A549 (cell line): ENCODE data around the gene DYSF. TPM values are rescaled to one million over a fixed set of nuclear protein-coding genes. Genes with fewer than 3 reads are reported as not detected.

ENCODE experiments used
- ATAC-seq, 2 experiments: fragments of 200-7000 bp in 1 of 2; fragments of >200 bp in 1 of 2; cut with Nextera tagmentation in 1 of 2; cut with Tn5 transposase in 1 of 2; 3 replicates each; pipeline versions ENCODE4 v1.8.0 to v1.9.1; 2018 to 2020; ENCODE audit warnings: mild to moderate bottlenecking in 1 of 2, moderate library complexity in 1 of 2
- CTCF ChIA-PET: fragments of 300-600 bp; sonication (Branson Sonifier 250); formaldehyde crosslinking; extraction: SDS; loops from one replicate; lab custom pipeline; 2021; ENCODE audit warnings: antibody characterized with exemption, inconsistent platforms; lab: Yijun Ruan, JAX
- POLR2A ChIA-PET: fragments of 350-600 bp; formaldehyde crosslinking; extraction: SDS; loops from one replicate; lab custom pipeline; 2021; ENCODE audit warnings: antibody characterized with exemption, inconsistent platforms; lab: Yijun Ruan, JAX
- DNase-seq, 2 experiments: peaks; one replicate each; pipeline versions ENCODE4 v3.0.0 to v3.0.0-alpha.2; 2011 to 2016; ENCODE audit warnings: low read depth in 1 of 2, low spot score in 1 of 2
- FAIRE-seq: peaks from 2 replicates; lab custom pipeline; 2011; peaks lifted over from hg19 to GRCh38; lab: Jason Lieb, UNC
- H3K27ac ChIP-seq, 2 experiments: fragments of >200 bp; sonication (Bioruptor Twin); formaldehyde crosslinking; 3 replicates each; pipeline ENCODE4 v1.5.1; 2016 to 2017
- H3K4me1 ChIP-seq: fragments of >200 bp; sonication (Bioruptor Twin); formaldehyde crosslinking; 3 replicates; pipeline ENCODE4 v1.6.1; 2016
- H3K4me2 ChIP-seq: fragments of >200 bp; sonication (Bioruptor Twin); formaldehyde crosslinking; 3 replicates; pipeline ENCODE4 v1.6.1; 2016
- H3K4me3 ChIP-seq: fragments of >200 bp; sonication (Bioruptor Twin); formaldehyde crosslinking; 3 replicates; pipeline ENCODE4 v1.5.1; 2016
- H3K9me3 ChIP-seq: fragments of >200 bp; sonication (Bioruptor Twin); formaldehyde crosslinking; 3 replicates; pipeline ENCODE4 v1.6.1; 2016
- BHLHE40 ChIP-seq: IDR thresholded peaks from 2 replicates; pipeline ENCODE4 v1.6.1; 2012; ENCODE audit warnings: low read depth, low read length, inconsistent platforms
- CBX8 ChIP-seq: fragments of 200-600 bp; sonication (generic); IDR thresholded peaks from 2 replicates; pipeline ENCODE4 v1.6.1; 2016
- CEBPB ChIP-seq, 2 experiments: fragments of >200 bp in 1 of 2; sonication (Bioruptor Twin) in 1 of 2; formaldehyde crosslinking in 1 of 2; IDR thresholded peaks; 2 replicates each; pipeline ENCODE4 v1.6.1; 2012 to 2016
- CHD4 ChIP-seq: fragments of 200-600 bp; sonication (generic); IDR thresholded peaks from 2 replicates; pipeline ENCODE4 v1.6.1; 2016; ENCODE audit warnings: antibody characterized with exemption, mild to moderate bottlenecking, borderline replicate concordance
- FOSB ChIP-seq: fragments of 250-450 bp; sonication (Bioruptor Pico); IDR thresholded peaks from 2 replicates; pipeline ENCODE4 v1.5.0; 2020; ENCODE audit warnings: mild to moderate bottlenecking, moderate library complexity
- FOSL2 ChIP-seq, 2 experiments: fragments of 450-650 bp in 1 of 2; fragments of >200 bp in 1 of 2; sonication (Bioruptor Twin) in 1 of 2; formaldehyde crosslinking; IDR thresholded peaks; 2 replicates each; pipeline versions ENCODE4 v1.5.0 to v1.6.1; 2016 to 2020; ENCODE audit warnings: mild to moderate bottlenecking in 1 of 2, moderate library complexity in 1 of 2
- GATA3 ChIP-seq: IDR thresholded peaks from 2 replicates; pipeline ENCODE4 v1.6.1; 2012; ENCODE audit warnings: borderline replicate concordance
- HOXB13 ChIP-seq: fragments of 250-450 bp; sonication (Bioruptor Pico); IDR thresholded peaks from 2 replicates; pipeline ENCODE4 v1.5.0; 2020; ENCODE audit warnings: low read depth, mild to moderate bottlenecking, moderate library complexity
- MAX ChIP-seq: IDR thresholded peaks from 2 replicates; pipeline ENCODE4 v1.6.1; 2012
- MAZ ChIP-seq: fragments of 150-350 bp; IDR thresholded peaks from 2 replicates; pipeline ENCODE4 v1.6.1; 2014; ENCODE audit warnings: antibody characterized with exemption, low read depth, low read length, borderline replicate concordance
- NPAS2 ChIP-seq: fragments of 250-450 bp; sonication (Bioruptor Pico); IDR thresholded peaks from 2 replicates; pipeline ENCODE4 v1.8.0; 2022; ENCODE audit warnings: mild to moderate bottlenecking, moderate library complexity, borderline replicate concordance
- RARB ChIP-seq: fragments of 250-450 bp; sonication (Bioruptor Pico); IDR thresholded peaks from 2 replicates; pipeline ENCODE4 v1.8.0; 2021; ENCODE audit warnings: mild to moderate bottlenecking, moderate library complexity
- RCOR1 ChIP-seq: fragments of 150-350 bp; IDR thresholded peaks from 2 replicates; pipeline ENCODE4 v1.6.1; 2014; ENCODE audit warnings: antibody characterized with exemption, low read length, low read depth
- REST ChIP-seq: fragments of 200-600 bp; sonication (generic); IDR thresholded peaks from 2 replicates; pipeline ENCODE4 v1.6.1; 2016; ENCODE audit warnings: antibody characterized with exemption, mild to moderate bottlenecking, moderate library complexity
- ZFP36 ChIP-seq: fragments of 450-650 bp; IDR thresholded peaks from 2 replicates; pipeline ENCODE4 v1.6.1; 2014; ENCODE audit warnings: borderline replicate concordance; ENCODE audit not compliant: partially characterized antibody
- WGBS: methylation state at CpG from one replicate; pipeline ENCODE4 v1.1.6; 2017; ENCODE audit errors: missing lambda C conversion rate; 5-methylcytosine and 5-hydroxymethylcytosine counted together
- polyA plus RNA-seq, 4 experiments: library from polyadenylated mRNA; depleted of rRNA in 3 of 4; stranded (reverse); fragments of >200 nt; fragmentation: RNase III in 1 of 4; extraction: RNeasy Plus Mini Kit Qiagen cat#74134 plus additional on column Dnase treatment in 1 of 4; gene quantifications; 2 replicates in 3 of 4; 3 replicates in 1 of 4; pipeline ENCODE4 v1.2.3, GENCODE V29; 2011 to 2017

Gene DYSF
- polyA plus RNA-seq, 2 of the 4 experiments (the other 2 are of a cell fraction), result 0.36 to 0.98 TPM

- H3K27ac ChIP-seq, result no peak overlapping the region
- H3K4me1 ChIP-seq, result no peaks in the 10 kb centered on the region
- FAIRE-seq (no peak), ATAC-seq (no peak), DNase-seq (no peak)
- TF ChIP-seq FOSL2 (IDR thresholded peaks at IDR 0.05) (no peak), FOSL2 (CRISPR knock-in tag; IDR thresholded peaks at IDR 0.05) (no peak), NPAS2 (CRISPR knock-in tag) (no peak), RCOR1 (no peak), HOXB13 (CRISPR knock-in tag) (no peak), CEBPB (IDR thresholded peaks at IDR 0.05) (no peak), BHLHE40 (no peak), REST (no peak), MAZ (no peak), MAX (no peak), CHD4 (no peak), FOSB (CRISPR knock-in tag) (no peak)
- no peaks in the 10 kb centered on the region for H3K9me3 ChIP-seq
- H3K4me3 ChIP-seq, result no peak overlapping the region
- 72% methylated on average over 7 of the region's 8 CpGs for WGBS
- H3K4me2 ChIP-seq, result no peak overlapping the region
- ChIA-PET CTCF (no interaction called here), POLR2A (no interaction called here)
Measured at GRCh38 chr2:71586471-71586870, 133.1 kb downstream of the DYSF start.

GRCh38 chr2:71587509-71588073 lies 134.2 kb downstream of the DYSF start:
- POLR2A ChIA-PET, result no interaction called here
- Histone ChIP-seq H3K4me2 (no peak overlapping the region), H3K9me3 (no peaks in the 10 kb centered on the region), H3K4me3 (no peak overlapping the region), H3K4me1 (no peaks in the 10 kb centered on the region), H3K27ac (no peak overlapping the region)
- ATAC-seq (no peak), FAIRE-seq (no peak), DNase-seq (no peak)
- TF ChIP-seq CHD4, result no peak
- TF ChIP-seq NPAS2 (CRISPR knock-in tag), result no peak
- TF ChIP-seq REST, result peak; percentile 29; the same call in 1 of the 2 replicates
- peak; percentile 15 for TF ChIP-seq ZFP36
- no peak for TF ChIP-seq GATA3
- TF ChIP-seq CBX8, result no peak
- TF ChIP-seq RARB (CRISPR knock-in tag), result no peak
- no peak for TF ChIP-seq BHLHE40
- 78% methylated on average over 4 of the region's 4 CpGs for WGBS
- CTCF ChIA-PET, result interaction anchor here (1.2 to 1.6 kb wide), 2 partner anchors 22 to 42 kb away, joined by 4 to 8 read pairs; no protein-coding TSS in a partner anchor
